GM18505 (cell line): ENCODE data around the gene PLCD3.
A peak's percentile ranks its signal among the peaks of the same experiment; 100 is the strongest.

Experiments
- ATAC-seq: cut with Tn5 transposase; IDR thresholded peaks from one replicate; pipeline ENCODE4 v1.9.1; 2021; ENCODE audit not compliant: unreplicated experiment
- POLR2A ChIP-seq: IDR thresholded peaks from 4 replicates; pipeline ENCODE4 v1.6.1; 2011; ENCODE audit warnings: borderline replicate concordance; ENCODE audit not compliant: insufficient read depth, insufficient read length; ENCODE audit errors: extremely low read depth

PLCD3 gene, protein sequence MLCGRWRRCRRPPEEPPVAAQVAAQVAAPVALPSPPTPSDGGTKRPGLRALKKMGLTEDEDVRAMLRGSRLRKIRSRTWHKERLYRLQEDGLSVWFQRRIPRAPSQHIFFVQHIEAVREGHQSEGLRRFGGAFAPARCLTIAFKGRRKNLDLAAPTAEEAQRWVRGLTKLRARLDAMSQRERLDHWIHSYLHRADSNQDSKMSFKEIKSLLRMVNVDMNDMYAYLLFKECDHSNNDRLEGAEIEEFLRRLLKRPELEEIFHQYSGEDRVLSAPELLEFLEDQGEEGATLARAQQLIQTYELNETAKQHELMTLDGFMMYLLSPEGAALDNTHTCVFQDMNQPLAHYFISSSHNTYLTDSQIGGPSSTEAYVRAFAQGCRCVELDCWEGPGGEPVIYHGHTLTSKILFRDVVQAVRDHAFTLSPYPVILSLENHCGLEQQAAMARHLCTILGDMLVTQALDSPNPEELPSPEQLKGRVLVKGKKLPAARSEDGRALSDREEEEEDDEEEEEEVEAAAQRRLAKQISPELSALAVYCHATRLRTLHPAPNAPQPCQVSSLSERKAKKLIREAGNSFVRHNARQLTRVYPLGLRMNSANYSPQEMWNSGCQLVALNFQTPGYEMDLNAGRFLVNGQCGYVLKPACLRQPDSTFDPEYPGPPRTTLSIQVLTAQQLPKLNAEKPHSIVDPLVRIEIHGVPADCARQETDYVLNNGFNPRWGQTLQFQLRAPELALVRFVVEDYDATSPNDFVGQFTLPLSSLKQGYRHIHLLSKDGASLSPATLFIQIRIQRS

GRCh38 chr17:45132320-45132571, at the start of gene PLCD3:
PLCD3 (minus strand) TSS chr17:45132515; CDS start chr17:45132410, 105 bp downstream.
- no peak for ATAC-seq

GRCh38 chr17:45177563-45177962, 45.2 kb upstream of the PLCD3 start:
- no peak for TF ChIP-seq POLR2A
- no peak for ATAC-seq

More at GRCh38 chr17:45132320-45132571, at the start of gene PLCD3:
- no peak for TF ChIP-seq POLR2A

- no peak for TF ChIP-seq POLR2A
- ATAC-seq, result no peak
Measured at GRCh38 chr17:45175759-45176115, 43.4 kb upstream of the PLCD3 start.

- ATAC-seq, result peak; percentile 50
- TF ChIP-seq POLR2A, result no peak
Measured at GRCh38 chr17:45172541-45173286, 40.4 kb upstream of the PLCD3 start.

- no peak for TF ChIP-seq POLR2A
- no peak for ATAC-seq
Measured at GRCh38 chr17:45172232-45172540, 39.9 kb upstream of the PLCD3 start.

- TF ChIP-seq POLR2A, result no peak
- ATAC-seq, result no peak
Measured at GRCh38 chr17:45171338-45172231, 39.3 kb upstream of the PLCD3 start.

DNA sequence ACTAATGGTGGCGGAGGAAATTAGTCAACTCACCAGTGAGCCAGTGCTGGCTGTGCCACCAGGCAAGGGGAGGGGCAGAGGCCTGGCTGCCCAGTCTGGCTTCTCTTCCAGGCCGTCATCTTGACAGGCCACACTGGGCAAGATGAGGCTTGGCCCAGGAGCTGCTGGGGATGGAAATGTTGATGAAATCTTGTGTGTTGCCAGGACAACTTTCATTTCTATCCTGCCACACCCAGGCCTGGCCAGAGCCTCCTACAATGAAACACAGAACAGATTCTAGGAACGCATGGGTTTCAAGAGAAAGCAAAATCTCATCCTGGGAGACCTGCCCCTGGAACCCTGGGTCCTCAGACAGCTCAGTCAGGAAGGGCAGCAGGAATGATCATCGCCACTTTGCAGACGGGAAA, 38.6 kb upstream of the PLCD3 start:
- TF ChIP-seq POLR2A, result no peak
- no peak for ATAC-seq

DNA sequence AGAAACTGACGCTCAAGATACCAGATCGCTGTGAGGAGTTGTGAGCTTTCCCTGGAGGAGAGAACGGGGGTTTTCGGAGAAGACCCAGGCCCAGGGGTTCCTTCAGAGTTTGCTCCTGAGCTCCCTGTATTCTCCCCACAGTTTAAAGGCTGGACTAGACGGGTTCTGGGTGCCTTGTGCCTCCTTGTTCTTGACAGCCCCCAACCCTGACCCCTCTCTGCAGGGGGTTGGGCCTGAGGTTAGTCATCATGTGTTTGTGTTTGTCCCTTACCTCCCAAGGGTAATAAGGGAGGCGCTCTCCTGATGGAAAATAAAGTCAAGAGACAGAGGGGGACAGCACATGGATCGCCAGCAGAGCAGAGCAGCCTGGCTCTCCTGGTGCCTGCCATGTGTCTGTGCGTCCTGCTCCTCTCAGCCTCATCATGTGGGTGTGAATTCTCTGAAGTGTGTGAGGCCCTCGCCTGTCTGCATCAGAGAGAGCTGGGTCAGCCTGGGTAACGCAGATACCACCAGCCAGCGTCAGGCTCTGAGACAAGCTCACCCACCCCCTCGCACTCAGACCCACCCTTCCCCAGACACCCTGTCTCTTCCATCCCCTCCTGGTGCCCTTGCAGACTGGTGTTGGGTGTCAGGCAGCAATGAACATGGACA, 38.1 kb upstream of the PLCD3 start:
- no peak for ATAC-seq
- no peak for TF ChIP-seq POLR2A

- ATAC-seq, result no peak
Measured at GRCh38 chr17:45168991-45169752, 36.9 kb upstream of the PLCD3 start.

GRCh38 chr17:45164734-45165269, 32.5 kb upstream of the PLCD3 start:
- TF ChIP-seq POLR2A, result no peak
- no peak for ATAC-seq

More at GRCh38 chr17:45168991-45169752, 36.9 kb upstream of the PLCD3 start:
- no peak for TF ChIP-seq POLR2A

DNA sequence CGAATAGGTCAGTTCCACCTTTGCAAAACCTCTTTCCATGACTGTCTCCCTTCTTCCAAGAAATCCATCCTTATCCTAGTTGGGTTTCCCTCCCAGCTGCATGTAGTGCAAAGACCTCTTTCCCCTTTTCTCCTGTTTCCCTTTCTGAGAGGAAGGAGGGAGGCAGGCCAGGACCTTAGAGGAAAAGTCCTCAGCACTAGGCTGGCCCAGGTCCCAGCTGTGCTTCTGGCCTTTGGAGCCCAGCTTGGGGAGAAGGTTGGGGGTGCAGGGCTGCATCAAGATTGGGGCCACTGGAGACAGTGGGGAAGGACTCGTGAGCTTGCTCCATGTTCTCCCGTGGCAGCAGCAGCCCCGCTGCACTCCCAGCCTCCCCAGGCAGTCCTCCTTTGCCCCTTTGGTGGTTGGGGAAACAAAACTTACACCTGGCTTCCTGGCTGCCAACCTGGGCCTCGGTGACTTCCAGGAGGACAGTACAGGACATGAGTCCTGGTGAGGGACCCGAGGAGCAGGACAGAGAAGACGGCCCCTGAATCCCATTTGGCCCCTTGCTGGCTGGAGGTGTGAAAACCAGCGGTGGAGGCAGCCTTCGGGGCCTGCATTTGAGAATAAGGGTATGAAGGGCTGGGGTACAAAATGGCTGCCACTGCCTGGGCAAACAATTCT, 29.8 kb upstream of the PLCD3 start:
- no peak for TF ChIP-seq POLR2A
- ATAC-seq, result no peak
